GM23338 (cell line): ENCODE data around the gene GNG7. TPM values are rescaled to one million over a fixed set of nuclear protein-coding genes. Genes with fewer than 3 reads are reported as not detected.

Experiments used
- ATAC-seq: fragments of 200-7000 bp; cut with Tn5 transposase; 3 replicates; pipeline ENCODE4 v1.9.1; 2020
- DNase-seq: peaks from one replicate; pipeline ENCODE4 v3.0.0-alpha.2; 2015; ENCODE audit warnings: low spot score
- H2AFZ ChIP-seq: fragments of 200-600 bp; sonication (generic); 2 replicates; pipeline ENCODE4 v1.8.0; 2016; ENCODE audit warnings: antibody characterized with exemption, mild to moderate bottlenecking, moderate library complexity
- H3F3A ChIP-seq: fragments of 200-600 bp; sonication (generic); replicated peaks from 2 replicates; pipeline ENCODE4 v1.8.0; 2017; ENCODE audit warnings: antibody characterized with exemption, mixed run types, low read depth
- H3K27ac ChIP-seq: fragments of 200-600 bp; sonication (generic); 2 replicates; pipeline ENCODE4 v1.6.1; 2016; ENCODE audit warnings: low read depth
- H3K27me3 ChIP-seq: fragments of 200-600 bp; sonication (generic); 2 replicates; pipeline ENCODE4 v1.8.0; 2016; ENCODE audit warnings: mild to moderate bottlenecking, mixed run types, moderate library complexity; ENCODE audit not compliant: insufficient read depth
- H3K36me3 ChIP-seq: fragments of 200-600 bp; sonication (generic); 2 replicates; pipeline ENCODE4 v1.8.0; 2016; ENCODE audit warnings: mild to moderate bottlenecking; ENCODE audit not compliant: insufficient read depth
- H3K4me1 ChIP-seq: fragments of 200-600 bp; sonication (generic); 2 replicates; pipeline ENCODE4 v1.8.0; 2016; ENCODE audit warnings: mild to moderate bottlenecking, moderate library complexity; ENCODE audit not compliant: insufficient read depth
- H3K4me2 ChIP-seq: fragments of 200-600 bp; sonication (generic); 2 replicates; pipeline ENCODE4 v1.7.1; 2017; ENCODE audit warnings: mixed run types
- H3K4me3 ChIP-seq: fragments of 200-600 bp; sonication (generic); 2 replicates; pipeline ENCODE4 v1.6.1; 2016; ENCODE audit warnings: mixed run types
- H3K79me2 ChIP-seq: fragments of 200-600 bp; sonication (generic); replicated peaks from 2 replicates; pipeline ENCODE4 v1.8.0; 2017; ENCODE audit warnings: mild to moderate bottlenecking; ENCODE audit not compliant: insufficient read depth
- H3K9me2 ChIP-seq: fragments of 200-600 bp; sonication (generic); 2 replicates; pipeline ENCODE4 v1.8.0; 2017; ENCODE audit not compliant: insufficient read depth
- H4K20me1 ChIP-seq: fragments of 200-600 bp; sonication (generic); replicated peaks from 2 replicates; pipeline ENCODE4 v1.8.0; 2017; ENCODE audit warnings: mild to moderate bottlenecking; ENCODE audit not compliant: insufficient read depth
- H3K27ac Mint-ChIP-seq: 2 replicates; pipeline ENCODE4 v1.8.0; 2020; ENCODE audit warnings: inconsistent platforms, mild to moderate bottlenecking, moderate library complexity, mixed read lengths
- H3K27me3 Mint-ChIP-seq: 3 replicates; pipeline ENCODE4 v1.8.0; 2022; ENCODE audit warnings: low read depth, mild to moderate bottlenecking, moderate library complexity, mixed read lengths, inconsistent platforms; ENCODE audit not compliant: insufficient read depth, poor library complexity
- H3K36me3 Mint-ChIP-seq: 3 replicates; pipeline ENCODE4 v1.8.0; 2021; ENCODE audit warnings: low read depth, mild to moderate bottlenecking, inconsistent platforms, moderate library complexity, mixed read lengths
- H3K4me1 Mint-ChIP-seq: 3 replicates; pipeline ENCODE4 v1.8.0; 2020; ENCODE audit warnings: mild to moderate bottlenecking, inconsistent platforms, mixed read lengths
- H3K4me3 Mint-ChIP-seq: 3 replicates; pipeline ENCODE4 v1.8.0; 2021; ENCODE audit warnings: moderate library complexity, mild to moderate bottlenecking, inconsistent platforms, mixed read lengths
- H3K9me3 Mint-ChIP-seq: 3 replicates; pipeline ENCODE4 v1.8.0; 2020; ENCODE audit warnings: moderate library complexity, mild to moderate bottlenecking, inconsistent platforms, mixed read lengths
- CREB1 ChIP-seq: fragments of 250-450 bp; sonication (Bioruptor Pico); IDR thresholded peaks from 2 replicates; pipeline ENCODE4 v1.5.0; 2020; ENCODE audit warnings: low read depth, mild to moderate bottlenecking, moderate library complexity
- EZH2 ChIP-seq: fragments of 200-600 bp; sonication (generic); IDR thresholded peaks from one replicate; pipeline ENCODE4 v1.8.0; 2017; ENCODE audit warnings: antibody characterized with exemption, mild to moderate bottlenecking, low read depth; ENCODE audit not compliant: unreplicated experiment
- EZH2phosphoT487 ChIP-seq: fragments of 200-600 bp; sonication (generic); IDR thresholded peaks from one replicate; pipeline ENCODE4 v1.8.1; 2018; ENCODE audit warnings: antibody characterized with exemption; ENCODE audit not compliant: unreplicated experiment
- JUNB ChIP-seq: IDR thresholded peaks from one replicate; pipeline ENCODE4 v1.6.1; 2016; ENCODE audit warnings: antibody characterized with exemption; ENCODE audit not compliant: unreplicated experiment
- NANOG ChIP-seq: IDR thresholded peaks from 2 replicates; pipeline ENCODE4 v1.6.1; 2016; ENCODE audit warnings: antibody characterized with exemption, borderline replicate concordance
- POLR2AphosphoS5 ChIP-seq: IDR thresholded peaks from 2 replicates; pipeline ENCODE4 v1.6.1; 2016; ENCODE audit warnings: antibody characterized with exemption, low read depth
- REST ChIP-seq: IDR thresholded peaks from one replicate; pipeline ENCODE4 v1.6.1; 2018; ENCODE audit warnings: antibody characterized with exemption; ENCODE audit not compliant: unreplicated experiment
- STAT1 ChIP-seq: IDR thresholded peaks from one replicate; pipeline ENCODE4 v1.6.1; 2016; ENCODE audit warnings: antibody characterized with exemption; ENCODE audit not compliant: unreplicated experiment
- ZNF114 ChIP-seq: fragments of 250-450 bp; sonication (Bioruptor Pico); IDR thresholded peaks from 2 replicates; pipeline ENCODE4 v1.5.0; 2020; ENCODE audit warnings: mild to moderate bottlenecking, moderate library complexity
- ZNF331 ChIP-seq: fragments of 250-450 bp; sonication (Bioruptor Pico); IDR thresholded peaks from 2 replicates; pipeline ENCODE4 v1.5.0; 2020; ENCODE audit warnings: low read depth, mild to moderate bottlenecking, moderate library complexity
- polyA plus RNA-seq: library from polyadenylated mRNA; unstranded; fragments of >200 nt; fragmentation: Nextera tagmentation; extraction: Ambion mirVana; gene quantifications from 2 replicates; pipeline ENCODE4 v1.2.1, GENCODE V29; 2016
- total RNA-seq: library from RNA; depleted of rRNA; stranded (reverse); fragments of >200 nt; shearing (Covaris generic); gene quantifications from 2 replicates; pipeline ENCODE4 v1.2.3, GENCODE V29; 2014
- TF ChIP-seq, protein P1 (sequence below), 2 experiments: fragments of 200-600 bp in 1 of 2; sonication (generic) in 1 of 2; conservative IDR thresholded peaks; 2 replicates each; pipeline versions ENCODE4 v1.5.1 to v1.6.1; 2016 to 2017; ENCODE audit warnings: antibody characterized with exemption in 2 of 2, low read depth in 2 of 2, mild to moderate bottlenecking in 2 of 2, moderate library complexity in 1 of 2
- TF ChIP-seq, protein P2 (sequence below): fragments of 250-450 bp; sonication (Bioruptor Pico); IDR thresholded peaks from 2 replicates; pipeline ENCODE4 v1.5.0; 2020; ENCODE audit warnings: mild to moderate bottlenecking, moderate library complexity
- TF ChIP-seq, protein P3 (sequence below): IDR thresholded peaks from 2 replicates; pipeline ENCODE4 v1.6.1; 2016; ENCODE audit warnings: antibody characterized with exemption

The GNG7 gene
- total and polyA plus RNA-seq, 2 experiments from 2014 or later: 5.1 to 5.4 TPM

GRCh38 chr19:2634960-2635359, 67.5 kb downstream of the GNG7 start:
- Histone ChIP-seq H3F3A (no peaks in the 10 kb centered on the region), H3K36me3 (no peaks in the 10 kb centered on the region), H3K4me2 (no peak overlapping the region), H3K27ac (no peak overlapping the region), H3K79me2 (no peaks in the 10 kb centered on the region), H3K4me3 (no peak overlapping the region), H3K27me3 (no peaks in the 10 kb centered on the region), H3K9me2 (no peaks in the 10 kb centered on the region), H3K4me1 (peaks cover 12% of the 10 kb centered on the region), H4K20me1 (no peaks in the 10 kb centered on the region), H2AFZ (no peak overlapping the region)
- H3K36me3 Mint-ChIP-seq: peaks cover 5% of the 10 kb centered on the region; the same call in 1 of the 3 replicates
- ATAC-seq: no peak
- H3K4me3 Mint-ChIP-seq: no peak overlapping the region
- H3K9me3 Mint-ChIP-seq: peaks cover 14% of the 10 kb centered on the region; the same call in 2 of the 3 replicates
- H3K27ac Mint-ChIP-seq: no peak overlapping the region; the same call in 1 of the 2 replicates
- H3K4me1 Mint-ChIP-seq: peaks cover 12% of the 10 kb centered on the region
- peaks cover 14% of the 10 kb centered on the region for H3K27me3 Mint-ChIP-seq
- no peak for TF ChIP-seq EZH2
- no peak for TF ChIP-seq ZNF331 (CRISPR knock-in tag)
- TF ChIP-seq JUNB: no peak
- TF ChIP-seq STAT1: no peak
- TF ChIP-seq, protein P1, sequence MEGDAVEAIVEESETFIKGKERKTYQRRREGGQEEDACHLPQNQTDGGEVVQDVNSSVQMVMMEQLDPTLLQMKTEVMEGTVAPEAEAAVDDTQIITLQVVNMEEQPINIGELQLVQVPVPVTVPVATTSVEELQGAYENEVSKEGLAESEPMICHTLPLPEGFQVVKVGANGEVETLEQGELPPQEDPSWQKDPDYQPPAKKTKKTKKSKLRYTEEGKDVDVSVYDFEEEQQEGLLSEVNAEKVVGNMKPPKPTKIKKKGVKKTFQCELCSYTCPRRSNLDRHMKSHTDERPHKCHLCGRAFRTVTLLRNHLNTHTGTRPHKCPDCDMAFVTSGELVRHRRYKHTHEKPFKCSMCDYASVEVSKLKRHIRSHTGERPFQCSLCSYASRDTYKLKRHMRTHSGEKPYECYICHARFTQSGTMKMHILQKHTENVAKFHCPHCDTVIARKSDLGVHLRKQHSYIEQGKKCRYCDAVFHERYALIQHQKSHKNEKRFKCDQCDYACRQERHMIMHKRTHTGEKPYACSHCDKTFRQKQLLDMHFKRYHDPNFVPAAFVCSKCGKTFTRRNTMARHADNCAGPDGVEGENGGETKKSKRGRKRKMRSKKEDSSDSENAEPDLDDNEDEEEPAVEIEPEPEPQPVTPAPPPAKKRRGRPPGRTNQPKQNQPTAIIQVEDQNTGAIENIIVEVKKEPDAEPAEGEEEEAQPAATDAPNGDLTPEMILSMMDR (conservative IDR thresholded peaks at IDR 0.05; ENCODE audit: low read depth in 2 of 2): no peak
- TF ChIP-seq, protein P2, sequence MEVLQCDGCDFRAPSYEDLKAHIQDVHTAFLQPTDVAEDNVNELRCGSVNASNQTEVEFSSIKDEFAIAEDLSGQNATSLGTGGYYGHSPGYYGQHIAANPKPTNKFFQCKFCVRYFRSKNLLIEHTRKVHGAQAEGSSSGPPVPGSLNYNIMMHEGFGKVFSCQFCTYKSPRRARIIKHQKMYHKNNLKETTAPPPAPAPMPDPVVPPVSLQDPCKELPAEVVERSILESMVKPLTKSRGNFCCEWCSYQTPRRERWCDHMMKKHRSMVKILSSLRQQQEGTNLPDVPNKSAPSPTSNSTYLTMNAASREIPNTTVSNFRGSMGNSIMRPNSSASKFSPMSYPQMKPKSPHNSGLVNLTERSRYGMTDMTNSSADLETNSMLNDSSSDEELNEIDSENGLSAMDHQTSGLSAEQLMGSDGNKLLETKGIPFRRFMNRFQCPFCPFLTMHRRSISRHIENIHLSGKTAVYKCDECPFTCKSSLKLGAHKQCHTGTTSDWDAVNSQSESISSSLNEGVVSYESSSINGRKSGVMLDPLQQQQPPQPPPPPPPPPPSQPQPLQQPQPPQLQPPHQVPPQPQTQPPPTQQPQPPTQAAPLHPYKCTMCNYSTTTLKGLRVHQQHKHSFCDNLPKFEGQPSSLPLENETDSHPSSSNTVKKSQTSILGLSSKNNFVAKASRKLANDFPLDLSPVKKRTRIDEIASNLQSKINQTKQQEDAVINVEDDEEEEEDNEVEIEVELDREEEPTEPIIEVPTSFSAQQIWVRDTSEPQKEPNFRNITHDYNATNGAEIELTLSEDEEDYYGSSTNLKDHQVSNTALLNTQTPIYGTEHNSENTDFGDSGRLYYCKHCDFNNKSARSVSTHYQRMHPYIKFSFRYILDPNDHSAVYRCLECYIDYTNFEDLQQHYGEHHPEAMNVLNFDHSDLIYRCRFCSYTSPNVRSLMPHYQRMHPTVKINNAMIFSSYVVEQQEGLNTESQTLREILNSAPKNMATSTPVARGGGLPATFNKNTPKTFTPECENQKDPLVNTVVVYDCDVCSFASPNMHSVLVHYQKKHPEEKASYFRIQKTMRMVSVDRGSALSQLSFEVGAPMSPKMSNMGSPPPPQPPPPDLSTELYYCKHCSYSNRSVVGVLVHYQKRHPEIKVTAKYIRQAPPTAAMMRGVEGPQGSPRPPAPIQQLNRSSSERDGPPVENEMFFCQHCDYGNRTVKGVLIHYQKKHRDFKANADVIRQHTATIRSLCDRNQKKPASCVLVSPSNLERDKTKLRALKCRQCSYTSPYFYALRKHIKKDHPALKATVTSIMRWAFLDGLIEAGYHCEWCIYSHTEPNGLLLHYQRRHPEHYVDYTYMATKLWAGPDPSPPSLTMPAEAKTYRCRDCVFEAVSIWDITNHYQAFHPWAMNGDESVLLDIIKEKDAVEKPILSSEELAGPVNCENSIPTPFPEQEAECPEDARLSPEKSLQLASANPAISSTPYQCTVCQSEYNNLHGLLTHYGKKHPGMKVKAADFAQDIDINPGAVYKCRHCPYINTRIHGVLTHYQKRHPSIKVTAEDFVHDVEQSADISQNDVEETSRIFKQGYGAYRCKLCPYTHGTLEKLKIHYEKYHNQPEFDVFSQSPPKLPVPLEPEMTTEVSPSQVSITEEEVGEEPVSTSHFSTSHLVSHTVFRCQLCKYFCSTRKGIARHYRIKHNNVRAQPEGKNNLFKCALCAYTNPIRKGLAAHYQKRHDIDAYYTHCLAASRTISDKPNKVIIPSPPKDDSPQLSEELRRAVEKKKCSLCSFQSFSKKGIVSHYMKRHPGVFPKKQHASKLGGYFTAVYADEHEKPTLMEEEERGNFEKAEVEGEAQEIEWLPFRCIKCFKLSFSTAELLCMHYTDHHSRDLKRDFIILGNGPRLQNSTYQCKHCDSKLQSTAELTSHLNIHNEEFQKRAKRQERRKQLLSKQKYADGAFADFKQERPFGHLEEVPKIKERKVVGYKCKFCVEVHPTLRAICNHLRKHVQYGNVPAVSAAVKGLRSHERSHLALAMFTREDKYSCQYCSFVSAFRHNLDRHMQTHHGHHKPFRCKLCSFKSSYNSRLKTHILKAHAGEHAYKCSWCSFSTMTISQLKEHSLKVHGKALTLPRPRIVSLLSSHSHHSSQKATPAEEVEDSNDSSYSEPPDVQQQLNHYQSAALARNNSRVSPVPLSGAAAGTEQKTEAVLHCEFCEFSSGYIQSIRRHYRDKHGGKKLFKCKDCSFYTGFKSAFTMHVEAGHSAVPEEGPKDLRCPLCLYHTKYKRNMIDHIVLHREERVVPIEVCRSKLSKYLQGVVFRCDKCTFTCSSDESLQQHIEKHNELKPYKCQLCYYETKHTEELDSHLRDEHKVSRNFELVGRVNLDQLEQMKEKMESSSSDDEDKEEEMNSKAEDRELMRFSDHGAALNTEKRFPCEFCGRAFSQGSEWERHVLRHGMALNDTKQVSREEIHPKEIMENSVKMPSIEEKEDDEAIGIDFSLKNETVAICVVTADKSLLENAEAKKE (CRISPR knock-in tag): no peak
- TF ChIP-seq EZH2phosphoT487: no peak
- TF ChIP-seq ZNF114: no peak
- TF ChIP-seq, protein P3, sequence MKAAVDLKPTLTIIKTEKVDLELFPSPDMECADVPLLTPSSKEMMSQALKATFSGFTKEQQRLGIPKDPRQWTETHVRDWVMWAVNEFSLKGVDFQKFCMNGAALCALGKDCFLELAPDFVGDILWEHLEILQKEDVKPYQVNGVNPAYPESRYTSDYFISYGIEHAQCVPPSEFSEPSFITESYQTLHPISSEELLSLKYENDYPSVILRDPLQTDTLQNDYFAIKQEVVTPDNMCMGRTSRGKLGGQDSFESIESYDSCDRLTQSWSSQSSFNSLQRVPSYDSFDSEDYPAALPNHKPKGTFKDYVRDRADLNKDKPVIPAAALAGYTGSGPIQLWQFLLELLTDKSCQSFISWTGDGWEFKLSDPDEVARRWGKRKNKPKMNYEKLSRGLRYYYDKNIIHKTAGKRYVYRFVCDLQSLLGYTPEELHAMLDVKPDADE: no peak
- TF ChIP-seq POLR2AphosphoS5: no peak
- no peak for TF ChIP-seq NANOG
- no peak for TF ChIP-seq REST
- no peak for TF ChIP-seq CREB1
- no peak for DNase-seq
